ENCODE data around the gene AHNAK2.

DNA sequence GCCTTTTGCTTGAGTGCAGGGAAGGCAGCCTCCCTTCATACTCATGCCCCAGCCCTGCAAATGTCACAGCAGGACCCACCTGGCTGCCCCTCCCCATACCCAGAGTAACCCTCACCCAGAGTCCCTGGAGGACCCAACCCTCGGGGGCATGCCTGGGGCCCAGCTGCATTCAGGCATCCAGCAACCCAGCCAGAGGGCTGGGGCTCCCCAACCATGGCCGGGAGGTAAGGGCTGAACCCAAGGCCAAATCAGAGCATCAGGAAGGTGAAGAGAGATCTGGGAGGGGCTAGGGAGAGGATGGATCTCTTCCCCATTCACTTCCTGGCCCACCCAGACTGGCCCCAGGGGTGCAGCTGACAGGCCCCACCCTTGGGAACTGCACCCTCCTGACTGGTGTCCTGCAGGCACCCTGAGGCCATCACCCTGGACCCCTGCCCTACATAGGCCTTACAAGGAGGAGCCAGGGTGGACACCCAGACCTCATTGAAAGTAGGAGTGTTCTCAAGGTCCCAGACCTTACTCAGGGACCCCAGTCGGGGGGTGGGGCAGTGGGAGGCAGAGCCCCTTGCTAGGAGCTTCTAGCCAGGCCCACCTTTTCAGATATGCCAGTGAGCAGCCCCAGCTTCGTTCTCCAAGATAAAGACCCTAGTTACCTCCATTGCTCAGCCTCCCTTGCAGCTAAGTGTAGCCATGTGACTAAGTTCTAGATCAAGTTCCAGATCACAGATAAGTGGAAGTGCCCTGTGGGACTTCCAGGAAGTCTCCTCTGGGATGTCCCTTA lies 54.3 kb downstream of the AHNAK2 start:
- no peak for TF ChIP-seq CTCF (conservative IDR thresholded peaks at IDR 0.05)
- no peak for TF ChIP-seq ZFX (IDR thresholded peaks at IDR 0.05)
